ELR (cell line): ENCODE results near the gene CYGB.
A peak's percentile ranks its signal among the peaks of the same experiment; 100 is the strongest.

Experiments used
- DNase-seq: peaks from one replicate; pipeline ENCODE4 v3.0.0-alpha.2; 2015; ENCODE audit warnings: low read depth

Gene CYGB

DNA sequence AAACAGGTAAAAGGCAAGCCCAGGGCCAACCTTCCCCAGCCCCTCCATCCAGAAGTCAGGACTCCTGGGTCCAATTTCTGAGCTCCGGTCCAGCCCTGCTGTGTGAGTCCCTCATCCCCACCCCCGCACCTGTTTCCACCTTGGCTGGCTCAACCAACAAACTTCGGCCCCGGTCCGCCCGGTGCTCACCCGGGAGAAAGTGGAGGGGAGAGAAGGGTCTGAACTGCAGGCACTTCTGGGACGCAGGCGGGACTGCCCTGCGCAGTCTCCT is 36.8 kb downstream of the CYGB start:
- DNase-seq = no peak

DNA sequence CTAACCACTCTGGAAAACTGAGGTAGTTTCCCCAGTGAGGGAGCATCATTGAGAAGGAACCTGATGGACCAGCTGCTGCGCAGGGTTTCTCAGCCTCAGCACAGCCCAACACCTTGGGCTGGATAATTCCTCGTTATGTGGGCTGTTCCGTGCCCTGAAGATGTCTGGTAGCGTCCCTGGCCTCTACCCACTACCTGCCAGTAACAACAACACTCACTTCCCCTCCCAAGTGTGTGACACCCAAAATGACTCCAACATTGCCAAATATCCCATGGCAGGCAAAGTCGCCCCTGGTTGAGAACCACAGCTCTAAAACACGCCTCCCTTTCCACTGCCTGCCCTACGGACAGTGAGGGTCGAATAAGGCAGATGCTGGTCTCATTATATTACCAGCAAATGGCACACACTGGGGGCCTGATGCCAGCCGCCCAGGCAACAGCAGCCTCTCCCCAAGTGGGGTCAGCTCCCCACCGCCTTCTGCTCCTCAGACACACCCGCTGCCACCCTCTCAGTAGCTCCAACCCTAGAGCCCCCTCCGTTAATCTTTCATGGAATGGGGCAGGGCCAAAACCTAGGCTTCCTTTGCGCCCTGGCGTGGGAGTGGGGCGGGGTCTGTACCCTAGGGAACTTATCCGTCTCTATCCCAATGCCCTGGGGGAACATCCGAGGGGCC is 37.3 kb downstream of the CYGB start:
- DNase-seq = peak; percentile 42

DNA sequence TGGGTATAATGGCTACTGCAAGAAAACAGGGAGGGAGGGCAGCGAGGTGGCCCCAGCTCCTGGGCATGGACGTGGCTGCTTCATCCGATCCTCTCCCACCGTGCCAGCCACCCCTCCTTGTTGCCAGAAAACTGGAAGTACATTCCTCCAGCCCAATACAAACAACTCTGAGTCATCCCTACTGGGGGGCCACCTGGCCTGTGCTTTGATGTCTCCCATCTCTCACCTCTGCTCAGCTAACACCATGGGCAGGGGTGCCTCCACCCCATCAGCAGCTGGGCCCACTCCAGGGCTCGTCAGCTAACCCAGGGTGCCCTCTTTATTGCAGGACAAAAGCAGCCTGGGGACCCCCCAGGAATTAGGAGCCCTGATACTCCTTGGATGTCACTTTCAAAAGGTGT is 38.2 kb downstream of the CYGB start:
- DNase-seq = peak; percentile 58

DNA sequence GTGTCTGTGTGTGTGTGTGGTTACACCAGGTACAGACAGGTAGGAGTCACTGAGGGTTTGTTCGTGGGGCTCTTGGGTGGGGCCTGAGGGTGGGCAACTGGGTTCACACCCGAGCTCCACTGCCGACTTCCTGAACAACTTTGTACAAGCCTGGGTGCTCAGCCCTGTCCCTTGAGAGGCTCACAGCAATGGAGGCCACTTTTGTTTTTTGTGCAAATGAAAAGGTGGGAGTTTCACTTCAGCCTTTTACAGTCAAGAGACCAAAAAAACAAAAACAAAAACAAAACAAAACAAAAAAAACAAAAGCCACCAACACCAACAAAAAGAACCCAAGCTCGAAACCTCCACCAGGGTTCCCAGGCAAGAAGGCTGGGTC is 38.6 kb downstream of the CYGB start:
- no peak for DNase-seq

DNA sequence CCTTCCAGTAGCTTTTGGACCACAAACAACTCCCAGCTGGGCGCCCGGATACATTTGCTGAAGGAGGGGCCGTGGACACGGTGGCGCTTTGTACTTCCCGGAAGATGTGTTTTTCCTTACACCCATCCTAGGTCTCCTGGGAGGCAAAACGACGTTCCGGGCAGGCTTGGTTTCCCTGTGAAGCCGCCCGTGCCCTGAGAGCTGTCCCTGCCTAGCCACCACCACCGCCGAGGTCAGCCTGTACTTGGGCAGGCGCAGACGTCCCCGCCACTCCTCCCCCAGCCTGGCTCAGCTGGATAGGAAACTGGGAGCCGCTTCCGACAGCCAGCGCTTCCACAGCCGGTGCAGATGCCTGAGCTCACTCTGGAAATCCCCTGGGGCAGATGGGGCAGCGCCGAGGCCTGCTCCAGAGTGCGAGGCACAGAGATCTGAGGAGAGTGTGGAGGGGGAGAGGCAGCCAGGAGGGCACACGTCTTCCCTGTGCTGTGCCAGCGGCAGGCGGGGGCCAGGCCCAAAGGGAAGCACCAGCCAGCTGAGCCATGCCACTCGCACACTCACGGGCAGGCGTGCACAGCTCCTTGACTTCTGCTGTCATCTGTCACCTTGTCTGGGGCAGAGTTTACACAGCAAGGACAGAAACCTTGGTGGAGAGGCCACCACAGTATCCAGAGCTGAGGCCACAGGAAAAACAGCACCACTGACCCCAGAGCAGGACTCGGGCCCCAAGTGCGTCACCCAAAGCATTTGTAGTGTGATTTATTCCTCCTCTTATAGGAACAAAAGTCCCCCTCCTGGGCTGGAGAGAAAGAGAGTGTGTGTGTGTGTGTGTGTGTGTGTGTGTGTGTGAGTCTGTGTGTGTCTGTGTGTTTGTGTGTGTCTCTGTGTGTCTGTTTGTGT is 39.3 kb downstream of the CYGB start:
- peak; percentile 96 for DNase-seq

DNA sequence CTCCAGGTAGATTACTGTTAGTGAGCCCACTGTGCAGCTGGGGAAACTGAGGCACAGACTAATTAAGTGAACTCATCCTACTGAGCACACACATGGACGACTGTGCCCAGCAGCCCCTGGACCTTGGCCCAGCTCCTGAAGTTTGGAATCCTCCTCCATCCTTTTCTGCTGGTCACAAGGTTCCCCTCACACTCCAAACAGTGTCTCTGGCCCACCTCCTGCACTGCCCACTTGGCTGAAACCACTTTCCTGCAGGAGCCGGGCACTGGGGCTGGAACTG is 39.9 kb downstream of the CYGB start:
- no peak for DNase-seq

DNA sequence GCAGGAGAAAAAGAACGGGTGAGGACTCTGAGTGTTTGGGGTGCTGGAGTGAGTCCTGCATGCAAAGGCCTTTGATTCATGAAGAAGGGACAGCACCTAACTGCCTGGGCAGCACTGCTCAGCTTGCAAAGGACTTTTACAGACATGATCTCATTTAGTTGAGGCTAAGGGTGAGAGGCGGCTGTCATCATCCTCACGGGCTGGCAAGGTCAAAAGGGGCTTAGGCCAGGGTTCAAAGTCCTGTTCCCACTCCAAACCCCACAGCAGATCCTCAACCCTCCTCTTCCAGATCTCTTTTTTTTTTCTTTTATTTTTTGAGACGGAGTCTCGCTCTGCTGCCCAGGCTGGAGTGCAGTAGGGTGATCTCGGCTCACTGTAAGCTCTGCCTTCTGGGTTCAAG is 41.0 kb downstream of the CYGB start:
- DNase-seq = no peak

DNA sequence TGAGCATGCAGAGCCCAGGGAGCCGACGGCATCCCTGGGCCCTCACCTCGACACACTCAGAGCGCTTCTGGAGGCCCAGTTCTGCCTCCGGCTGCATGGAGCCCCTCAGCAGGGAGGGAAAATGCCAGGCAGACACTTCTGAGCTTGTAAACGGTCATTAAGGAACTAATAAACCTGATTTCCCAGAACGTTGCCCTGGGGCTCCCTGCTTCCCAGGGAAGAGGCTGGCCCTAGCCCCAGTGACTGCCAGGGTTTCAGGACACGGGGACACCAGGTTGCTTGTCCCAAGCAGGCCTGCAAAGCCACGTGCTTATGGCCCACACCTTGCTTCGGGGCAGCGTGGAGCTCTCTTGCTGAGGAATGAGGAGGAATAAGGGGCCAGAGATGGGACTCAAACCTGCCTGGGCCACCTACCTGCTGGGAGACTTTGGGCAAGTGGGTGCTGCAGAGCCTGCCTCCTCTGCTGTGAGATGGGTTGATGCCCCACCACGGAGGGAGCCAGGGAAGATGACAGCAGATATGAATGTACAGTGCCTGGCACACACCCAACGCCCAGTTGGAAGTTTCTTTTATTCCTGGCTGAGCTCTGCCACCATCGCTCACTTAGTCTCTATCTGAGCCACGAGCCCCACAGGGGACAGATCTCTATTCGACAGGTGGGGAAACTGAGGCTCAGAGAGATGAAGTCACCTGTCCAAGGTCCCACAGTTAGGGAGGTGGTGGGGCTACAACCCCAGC is 41.7 kb downstream of the CYGB start:
- DNase-seq = no peak

DNA sequence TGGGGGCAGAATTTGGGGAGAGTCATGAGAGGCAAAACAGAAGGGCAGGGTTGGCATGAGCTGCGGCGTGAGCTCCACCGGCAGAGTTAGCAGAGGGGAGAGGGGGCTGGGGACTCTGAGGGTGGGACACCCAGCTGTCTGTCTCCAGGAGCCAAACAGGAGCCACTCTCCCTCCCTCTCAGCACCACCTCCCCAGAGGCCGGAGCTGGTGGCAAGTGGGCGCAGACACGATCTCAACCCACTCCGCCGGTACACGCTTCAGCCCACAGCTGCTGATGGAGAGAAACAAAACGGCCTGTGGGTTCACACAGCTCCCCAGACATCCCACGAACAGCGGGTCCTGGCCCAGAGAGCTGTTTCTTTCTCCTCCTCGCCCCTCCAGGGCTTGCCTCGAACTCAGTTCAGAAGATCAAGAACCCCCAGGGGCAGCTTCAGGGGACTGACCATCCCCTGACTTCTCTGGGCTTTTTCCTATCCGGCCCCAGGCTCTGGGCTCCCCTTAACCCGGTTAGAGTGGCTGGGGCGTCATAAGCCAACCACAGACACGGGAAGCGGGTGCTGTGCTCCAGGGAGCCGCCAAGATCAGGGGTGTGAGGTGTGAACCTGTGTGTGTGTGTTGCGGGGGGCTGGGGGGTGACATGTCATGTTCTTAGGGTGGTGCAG is 43.9 kb downstream of the CYGB start:
- DNase-seq = peak; percentile 38

DNA sequence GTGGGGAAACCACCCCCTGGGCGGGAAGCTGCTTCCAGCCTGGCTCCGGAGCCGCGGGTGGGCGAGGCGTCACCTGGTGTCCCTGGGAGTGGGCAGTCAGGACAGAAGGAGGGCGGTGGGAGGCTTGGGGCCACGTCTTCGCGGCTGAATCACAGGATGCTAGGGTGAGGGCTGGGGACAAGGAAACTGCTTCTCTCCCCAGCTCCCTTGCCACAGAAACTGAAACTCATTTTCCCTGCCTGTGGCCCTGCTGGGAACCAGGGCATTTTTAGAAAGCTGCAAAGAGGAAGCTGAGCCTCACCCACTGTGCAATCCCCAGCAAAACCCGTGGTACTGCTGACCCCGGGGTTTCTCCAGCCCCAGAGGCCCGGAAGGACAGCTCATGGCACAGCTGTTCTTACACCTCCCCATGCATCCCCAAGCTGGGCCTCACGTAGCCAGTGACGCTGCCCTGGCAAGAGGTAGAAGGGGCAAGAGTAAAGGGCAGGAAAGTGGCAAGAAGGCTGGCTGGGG is 44.5 kb downstream of the CYGB start:
- DNase-seq = peak; percentile 93

DNA sequence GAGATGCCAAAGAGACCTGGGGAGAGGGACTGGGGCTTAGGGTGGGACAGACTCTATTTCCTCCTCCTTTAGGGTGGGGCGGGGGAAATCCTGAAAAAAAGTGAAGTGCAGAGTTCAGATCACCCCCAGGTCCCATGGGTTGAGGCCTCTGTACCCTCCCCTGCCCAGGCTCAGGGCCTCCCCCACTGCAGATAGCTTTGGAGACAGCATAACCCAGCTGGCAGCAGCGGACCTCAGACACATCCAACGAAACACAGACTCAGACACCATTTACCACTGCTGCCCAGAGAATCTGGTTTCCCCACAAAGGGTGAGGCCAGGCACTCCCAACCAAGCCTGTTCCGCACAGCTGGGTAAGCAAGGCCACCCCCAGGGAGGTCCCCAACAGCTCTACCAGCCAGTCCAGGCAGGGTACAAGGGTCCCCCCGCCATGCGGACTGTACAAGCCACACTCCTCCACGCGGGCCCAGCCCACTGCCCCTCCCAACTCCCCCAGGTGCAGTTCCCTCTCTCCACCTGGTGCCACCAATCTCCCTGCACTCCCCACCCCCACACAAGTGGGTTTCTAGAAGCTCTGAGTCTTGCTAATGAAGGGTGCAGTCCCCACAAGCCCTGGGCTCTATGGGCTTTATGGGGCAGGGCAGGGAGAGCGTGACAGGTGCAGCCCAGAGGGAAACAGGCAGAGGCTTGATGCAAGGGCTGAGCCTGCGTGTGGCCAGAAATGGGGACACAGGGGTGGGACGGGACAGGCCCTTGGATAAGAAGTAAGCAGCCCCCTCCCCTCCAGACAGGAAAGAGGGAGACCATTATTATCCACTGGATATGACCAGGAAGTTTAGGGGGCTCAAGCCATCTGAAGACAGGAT is 45.2 kb downstream of the CYGB start:
- no peak for DNase-seq

DNA sequence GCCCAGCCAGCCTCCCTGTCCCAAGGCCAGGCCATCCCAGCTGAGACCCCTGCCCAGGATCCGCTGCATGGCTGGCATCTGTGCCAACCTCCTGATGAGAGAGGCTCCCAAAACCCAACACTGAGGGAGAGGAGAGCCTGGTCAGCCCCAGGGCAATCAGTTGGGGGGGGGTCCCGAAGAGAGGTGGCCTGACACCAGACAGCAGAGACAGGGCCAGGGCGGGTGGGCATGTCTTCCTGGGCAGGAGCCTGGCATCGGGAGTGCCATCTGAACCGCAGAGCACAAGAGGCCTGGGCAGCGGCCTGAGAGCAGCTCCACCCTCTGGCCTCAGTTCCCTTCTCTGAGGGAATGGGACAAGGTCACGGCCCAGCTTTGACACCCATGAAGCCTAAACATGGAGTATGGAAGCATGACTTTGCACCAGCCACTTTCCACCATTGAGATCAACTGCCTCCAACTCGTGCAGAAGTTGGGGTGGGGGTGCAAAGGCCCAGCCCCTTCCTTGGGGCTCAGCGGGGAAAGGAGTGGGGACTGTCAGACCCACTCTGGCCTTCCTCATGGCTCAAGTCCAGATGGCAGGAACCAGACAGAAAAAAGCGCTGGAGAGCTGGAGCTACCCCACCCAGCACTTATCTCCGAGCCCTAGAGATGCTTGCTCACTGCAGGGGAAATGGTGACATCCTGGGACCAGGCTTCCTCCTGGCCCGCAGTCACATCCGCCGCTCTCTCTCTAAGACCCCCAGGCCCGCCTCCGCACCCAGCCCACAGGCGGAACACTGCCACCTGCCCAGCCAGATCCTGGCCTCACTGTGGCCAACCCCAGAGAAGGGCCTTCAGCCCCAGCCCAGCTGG is 46.0 kb downstream of the CYGB start:
- no peak for DNase-seq

DNA sequence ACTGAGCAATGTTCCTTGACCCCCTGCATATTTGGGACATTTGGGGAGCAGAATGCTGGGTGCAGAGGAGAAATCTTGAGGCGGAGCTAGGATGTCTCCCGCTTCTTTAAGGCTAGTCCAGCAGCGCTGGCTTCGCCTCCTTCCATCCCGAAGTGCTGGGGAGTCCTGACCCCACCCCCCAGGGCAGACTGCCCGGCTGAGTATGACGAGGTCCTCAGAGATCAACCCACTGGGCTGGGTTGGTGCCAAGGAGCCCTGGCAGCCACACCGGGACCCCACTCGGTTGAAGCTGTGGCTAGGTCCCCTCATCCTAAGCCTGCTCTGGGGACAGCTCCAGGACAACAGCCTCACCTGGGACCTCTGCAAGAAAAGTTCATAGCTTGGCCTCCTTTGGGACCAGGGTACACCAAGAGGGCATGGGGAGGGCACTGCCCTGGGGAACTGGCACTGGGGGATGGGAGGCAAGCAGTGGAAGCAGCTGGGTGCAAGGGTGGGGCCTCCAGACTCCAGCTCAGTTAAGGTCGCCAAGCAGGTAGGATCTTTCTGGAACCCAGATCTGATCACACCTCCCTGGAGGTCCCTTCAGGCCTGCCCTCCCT is 47.3 kb downstream of the CYGB start:
- DNase-seq = no peak

DNA sequence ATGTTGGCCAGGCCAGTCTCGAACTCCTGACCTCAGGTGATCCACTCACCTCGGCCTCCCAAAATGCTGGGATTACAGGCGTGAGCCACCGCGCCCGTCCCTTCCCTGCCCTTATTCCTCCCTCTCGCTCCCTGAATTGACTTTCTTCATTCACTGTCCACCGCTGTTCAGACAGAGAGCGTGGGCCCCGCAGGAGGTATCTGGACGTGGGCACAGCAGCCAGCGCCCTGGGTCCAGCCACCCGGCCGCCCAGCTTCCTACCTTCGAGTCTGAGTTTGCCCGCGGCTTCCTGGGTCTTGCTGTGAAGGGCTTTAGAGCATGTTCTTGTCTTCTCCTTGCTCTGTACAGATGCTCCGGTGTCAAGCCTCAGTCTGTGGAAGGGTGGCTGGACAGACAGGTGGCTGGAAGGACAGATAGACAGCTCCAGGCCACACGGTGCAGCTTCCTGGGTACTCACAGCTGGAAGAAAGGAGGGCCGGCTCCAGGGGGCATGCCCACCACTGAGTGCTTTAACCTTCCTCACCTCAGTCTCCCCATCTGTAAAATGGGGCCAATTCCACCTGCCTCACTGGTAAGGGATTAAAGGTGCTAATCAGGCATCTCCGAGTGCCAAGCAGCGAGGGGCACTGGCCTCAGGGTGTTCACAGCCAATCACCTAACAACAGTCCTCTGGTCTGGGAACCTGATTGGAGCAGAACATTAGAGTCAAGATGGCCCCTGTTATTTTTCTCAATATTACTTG is 49.9 kb downstream of the CYGB start:
- no peak for DNase-seq

DNA sequence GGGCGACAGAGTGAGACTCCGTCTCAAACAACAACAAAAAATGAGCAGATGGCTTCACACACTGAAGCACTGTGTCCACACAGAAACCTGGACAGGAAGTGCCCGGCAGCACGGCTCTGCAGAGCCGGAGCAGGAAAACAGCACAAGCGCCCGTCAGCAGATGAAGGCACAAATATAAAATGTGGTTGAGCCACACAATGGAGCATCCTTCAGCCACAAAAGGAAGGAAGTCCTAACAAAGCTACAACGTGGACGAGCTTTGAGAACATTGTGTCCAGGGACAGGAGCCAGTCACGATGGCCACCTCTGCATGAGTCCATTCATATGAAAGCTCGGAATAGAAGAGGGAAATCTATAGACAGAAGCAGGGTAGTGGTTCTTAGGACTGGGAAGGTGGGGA is 51.9 kb downstream of the CYGB start:
- peak; percentile 54 for DNase-seq

DNA sequence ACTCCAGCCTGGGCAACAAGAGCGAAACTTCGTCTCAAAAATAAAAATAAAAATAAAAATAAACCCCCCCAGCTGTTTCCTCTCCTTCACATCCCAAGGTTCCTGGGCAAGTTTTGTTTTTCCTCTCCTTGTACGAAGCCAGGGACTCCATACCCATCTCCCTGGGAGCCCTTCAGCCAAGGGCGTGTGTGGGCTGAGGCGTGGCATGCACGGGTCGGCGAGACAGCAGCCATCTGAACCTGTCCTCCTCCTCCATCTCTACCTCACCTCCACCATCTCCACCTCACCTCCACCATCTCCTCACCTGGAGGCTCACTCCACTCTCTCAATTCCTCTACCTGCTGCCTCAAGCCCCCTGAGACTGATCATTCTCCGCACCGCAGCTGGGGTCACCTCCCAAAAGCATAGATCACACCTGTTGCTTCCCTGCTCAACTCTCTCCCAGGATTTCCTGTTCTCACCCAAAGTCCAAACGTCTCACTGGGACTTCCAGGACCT is 53.2 kb downstream of the CYGB start:
- no peak for DNase-seq

DNA sequence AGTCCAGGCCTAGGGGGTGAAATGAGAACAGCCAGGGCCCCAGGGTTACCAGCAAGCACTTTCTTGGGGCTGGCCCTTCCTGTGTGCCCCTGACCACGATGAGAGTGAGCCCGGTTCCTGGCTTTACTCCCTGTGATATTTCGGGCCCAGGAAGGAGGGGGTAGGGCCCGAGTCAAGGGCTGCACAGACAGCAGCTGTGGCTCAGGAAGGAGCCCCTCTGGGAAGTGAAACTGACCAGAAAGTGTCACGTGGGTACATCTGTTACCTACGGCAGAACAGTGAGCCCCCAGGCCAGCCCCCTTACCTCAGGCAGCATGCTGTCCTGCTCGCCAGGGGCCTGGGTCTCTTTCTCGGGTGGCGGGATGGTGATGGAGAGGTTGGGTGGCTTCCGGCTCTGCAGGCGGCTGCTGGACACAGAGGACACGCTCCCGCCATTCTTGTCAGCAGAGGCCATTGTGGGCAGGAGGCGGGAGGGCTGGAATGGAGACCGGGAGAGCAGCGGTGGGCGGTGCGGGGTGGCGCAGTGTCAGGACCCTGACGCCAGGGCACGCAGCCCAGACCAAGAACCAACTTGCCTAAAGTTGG is 56.3 kb downstream of the CYGB start:
- no peak for DNase-seq

DNA sequence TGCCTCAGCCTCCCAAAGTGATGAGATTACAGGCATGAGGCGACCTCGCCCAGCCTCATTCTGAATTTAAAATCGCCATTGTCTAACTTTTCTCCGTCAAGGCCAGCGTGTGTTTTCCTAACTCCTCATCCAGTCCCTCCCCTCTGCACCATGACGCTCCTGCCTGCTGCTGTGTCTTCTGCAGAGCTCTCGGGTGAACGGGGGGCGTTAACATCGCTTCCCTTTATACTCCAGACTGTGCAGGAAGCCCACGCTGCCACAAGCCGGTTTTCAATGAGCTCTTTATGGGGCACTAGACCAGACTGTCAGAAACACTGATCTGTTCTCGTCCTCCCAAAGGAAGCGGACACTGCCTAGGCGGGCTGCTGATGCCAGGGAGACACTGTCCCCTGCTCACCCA is 56.9 kb downstream of the CYGB start:
- no peak for DNase-seq

DNA sequence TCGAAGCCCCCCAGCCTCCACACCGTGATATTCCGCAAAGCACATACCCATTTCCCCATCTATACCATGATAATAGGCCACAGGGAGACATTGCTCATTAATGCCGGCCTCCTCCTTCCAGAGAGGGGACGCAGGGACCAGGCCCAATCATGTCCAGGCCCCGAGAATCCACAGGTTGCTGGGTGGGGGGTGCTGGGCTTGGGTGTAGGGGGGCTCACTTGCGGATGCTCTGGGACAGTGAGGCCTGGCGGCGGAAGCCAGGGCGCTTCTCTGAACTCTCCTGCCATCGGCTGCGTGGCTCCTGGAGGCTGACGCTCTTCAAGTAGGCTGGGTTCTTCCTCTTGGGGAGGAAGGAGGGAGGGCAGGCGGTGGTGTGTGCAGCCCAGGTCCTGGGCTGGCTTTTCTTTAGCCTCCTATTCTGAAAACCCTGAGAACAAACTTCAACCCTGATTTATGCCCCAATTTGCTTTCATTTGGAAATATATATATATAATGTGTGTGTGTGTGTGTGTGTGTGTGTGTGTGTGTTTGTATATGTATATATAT is 57.9 kb downstream of the CYGB start:
- DNase-seq = no peak
